Fibroblast of skin of left quadriceps (primary cell): ENCODE data around the gene PLA2G15.

Experiments used
- DNase-seq, 2 experiments: peaks; one replicate each; pipeline ENCODE4 v3.0.0-alpha.2; 2013; ENCODE audit warnings: low read depth in 2 of 2

Gene PLA2G15

DNA sequence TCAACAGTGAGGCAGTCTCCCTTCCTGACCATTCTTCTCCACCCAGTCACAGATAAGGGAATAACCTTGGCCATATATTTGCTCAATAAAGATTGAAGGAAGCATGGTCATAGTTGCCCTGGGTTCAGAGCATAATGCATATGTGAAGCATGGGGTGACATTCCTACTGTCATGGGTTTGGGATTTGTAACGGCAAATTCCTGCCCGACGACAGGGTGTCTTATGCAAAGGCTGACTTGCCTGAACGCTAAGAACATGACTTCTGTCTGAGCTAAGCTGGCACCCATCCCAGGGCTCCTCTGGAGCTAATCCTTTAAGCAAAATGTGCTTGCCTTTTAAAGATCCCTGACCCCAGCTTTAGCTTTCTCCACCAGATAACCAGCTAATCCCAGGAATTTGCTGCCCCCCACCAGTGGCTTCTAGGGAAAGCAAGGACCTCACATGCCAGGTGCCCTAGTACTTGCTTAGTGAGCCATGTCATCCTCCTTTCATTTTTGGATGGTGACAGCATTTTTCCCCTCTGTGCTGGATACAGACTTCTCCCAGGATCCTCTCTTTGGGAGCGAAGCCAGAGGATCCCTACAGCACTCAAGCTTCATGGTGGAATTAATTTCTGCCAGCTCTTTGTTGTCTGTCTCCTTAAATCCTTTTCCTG is 53.9 kb downstream of the PLA2G15 start:
- DNase-seq = peak in 1 of 2 experiments; percentile 30

GRCh38 chr16:68299571-68300453 is 54.6 kb downstream of the PLA2G15 start:
- DNase-seq = no peak

DNA sequence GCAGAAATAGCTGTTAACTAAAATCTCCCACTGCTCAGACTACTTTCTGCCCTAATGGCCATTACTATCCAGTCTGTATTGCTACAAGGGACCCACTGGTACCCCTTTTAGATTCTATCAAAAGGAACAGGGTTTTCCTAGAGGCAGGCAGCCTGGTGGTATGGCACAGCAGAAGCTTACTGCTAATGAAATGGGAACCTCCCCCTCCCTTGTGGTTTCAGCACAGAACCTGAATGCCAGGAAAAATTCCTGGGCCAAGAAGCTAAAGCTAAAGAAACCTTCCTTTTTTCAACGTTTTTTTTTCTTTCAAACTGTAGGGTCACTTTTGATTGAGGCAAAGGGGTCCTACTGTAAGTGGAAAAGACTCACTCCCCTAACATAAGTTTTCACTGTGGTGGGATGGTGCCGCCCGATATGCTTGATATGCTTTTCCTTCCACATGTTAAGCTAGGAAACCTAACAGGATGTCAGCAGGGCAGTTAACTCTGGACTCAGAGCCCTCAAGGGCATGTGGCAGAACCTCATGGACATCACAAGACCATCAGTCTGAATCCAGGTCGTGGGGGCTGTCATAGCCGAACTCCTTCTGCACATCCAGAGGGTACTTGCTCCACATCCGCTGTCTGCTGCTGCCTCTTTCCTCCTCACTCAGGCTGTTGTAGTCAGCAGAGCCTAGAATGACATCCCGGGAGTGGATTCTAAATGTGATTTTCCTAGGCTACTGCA is 55.7 kb downstream of the PLA2G15 start:
- no peak for DNase-seq

DNA sequence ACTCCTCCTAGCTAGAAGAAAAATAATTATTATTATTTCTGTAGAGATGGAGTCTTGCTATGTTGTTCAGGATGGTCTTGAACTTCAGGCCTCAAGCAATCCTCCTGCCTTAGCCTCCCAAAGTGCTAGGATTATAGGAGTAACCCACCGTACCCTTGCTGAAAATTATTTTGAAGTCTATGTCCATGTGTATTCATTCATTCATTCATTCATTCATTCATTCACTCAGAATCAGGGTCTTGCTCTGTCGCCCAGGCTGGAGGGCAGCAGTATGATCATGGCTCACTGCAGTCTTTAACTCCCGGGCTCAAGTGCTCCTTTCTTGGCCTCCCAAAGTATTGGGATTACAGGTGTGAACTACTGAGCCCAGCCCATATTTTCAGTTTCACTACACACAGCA is 61.5 kb downstream of the PLA2G15 start:
- DNase-seq = no peak

DNA sequence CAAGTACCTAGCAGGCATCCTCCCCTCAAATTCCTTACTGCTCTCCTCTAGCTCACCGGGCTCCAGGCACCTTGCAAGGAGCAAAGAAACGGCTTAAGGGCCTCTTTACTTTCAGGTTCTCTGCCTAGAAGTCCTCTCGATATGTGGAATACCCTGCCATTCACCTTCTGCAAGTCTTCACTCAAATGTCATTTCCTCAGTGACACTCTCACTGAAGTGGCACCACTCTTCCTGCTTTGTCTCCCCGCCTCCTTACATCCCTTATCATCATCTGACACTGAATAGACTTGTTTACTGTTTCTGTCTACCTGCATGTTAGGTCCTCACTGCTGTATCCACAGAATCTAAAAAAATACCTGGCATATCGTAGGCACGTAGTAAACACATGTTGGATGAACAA is 64.6 kb downstream of the PLA2G15 start:
- DNase-seq = no peak

- DNase-seq = no peak
Observed at GRCh38 chr16:68310437-68310773, 65.2 kb downstream of the PLA2G15 start.
